IPS DF 6.9 (cell line): ENCODE data around the gene LRRC56.

Source experiments
- DNase-seq: peaks from one replicate; pipeline ENCODE4 v3.0.0-alpha.2; 2013; ENCODE audit warnings: low read depth, low spot score
- H3K27ac ChIP-seq: one replicate; pipeline ENCODE4 v1.5.1; 2013; ENCODE audit warnings: low read length, control low read depth
- H3K27me3 ChIP-seq: 2 replicates; pipeline ENCODE4 v1.6.1; 2013; ENCODE audit warnings: mild to moderate bottlenecking, low read length; ENCODE audit not compliant: control insufficient read depth, insufficient read depth
- H3K36me3 ChIP-seq: 2 replicates; pipeline ENCODE4 v1.6.1; 2013; ENCODE audit warnings: low read length; ENCODE audit not compliant: control insufficient read depth, insufficient read depth
- H3K4me1 ChIP-seq: 2 replicates; pipeline ENCODE4 v1.6.1; 2013; ENCODE audit warnings: low read length; ENCODE audit not compliant: control insufficient read depth, insufficient read depth
- H3K4me3 ChIP-seq: 2 replicates; pipeline ENCODE4 v1.5.1; 2013; ENCODE audit warnings: mild to moderate bottlenecking, low read length
- H3K9me3 ChIP-seq: 2 replicates; pipeline ENCODE4 v1.6.1; 2013; ENCODE audit warnings: low read length, inconsistent platforms; ENCODE audit not compliant: control insufficient read depth, insufficient read depth
- WGBS: extraction: QIAGEN DNeasy Blood & Tissue Kit; methylation state at CpG from one replicate; pipeline ENCODE4 v1.1.7; 2013; ENCODE audit warnings: mixed read lengths, missing lambda C conversion rate; ENCODE audit not compliant: insufficient read length, insufficient coverage; 5-methylcytosine and 5-hydroxymethylcytosine counted together

Gene LRRC56

GRCh38 chr11:560305-561147, 23.2 kb downstream of the LRRC56 start, which contains the start of the genes LMNTD2 and RASSF7:
Gene LMNTD2, minus strand, starts transcription at chr11:560738. Its CDS starts 22 bp downstream, at chr11:560716.
Gene RASSF7, plus strand, starts transcription at chr11:560970. Its CDS starts 799 bp downstream, at chr11:561769.
- Histone ChIP-seq H3K27me3 (peaks cover 13% of the 10 kb centered on the region; the same call in 1 of the 2 replicates), H3K27ac (no peak within 1 kb of the TSS), H3K9me3 (no peaks in the 10 kb centered on the region), H3K4me3 (peak within 1 kb of the TSS; percentile 99), H3K36me3 (0 out of 2 replicates have a peak, but pooled peaks cover 3% of the 10 kb centered on the region), H3K4me1 (peaks cover 13% of the 10 kb centered on the region; the same call in 1 of the 2 replicates)
- WGBS: no CpG with 5 or more reads among the region's 95 CpGs
- DNase-seq: no peak

DNA sequence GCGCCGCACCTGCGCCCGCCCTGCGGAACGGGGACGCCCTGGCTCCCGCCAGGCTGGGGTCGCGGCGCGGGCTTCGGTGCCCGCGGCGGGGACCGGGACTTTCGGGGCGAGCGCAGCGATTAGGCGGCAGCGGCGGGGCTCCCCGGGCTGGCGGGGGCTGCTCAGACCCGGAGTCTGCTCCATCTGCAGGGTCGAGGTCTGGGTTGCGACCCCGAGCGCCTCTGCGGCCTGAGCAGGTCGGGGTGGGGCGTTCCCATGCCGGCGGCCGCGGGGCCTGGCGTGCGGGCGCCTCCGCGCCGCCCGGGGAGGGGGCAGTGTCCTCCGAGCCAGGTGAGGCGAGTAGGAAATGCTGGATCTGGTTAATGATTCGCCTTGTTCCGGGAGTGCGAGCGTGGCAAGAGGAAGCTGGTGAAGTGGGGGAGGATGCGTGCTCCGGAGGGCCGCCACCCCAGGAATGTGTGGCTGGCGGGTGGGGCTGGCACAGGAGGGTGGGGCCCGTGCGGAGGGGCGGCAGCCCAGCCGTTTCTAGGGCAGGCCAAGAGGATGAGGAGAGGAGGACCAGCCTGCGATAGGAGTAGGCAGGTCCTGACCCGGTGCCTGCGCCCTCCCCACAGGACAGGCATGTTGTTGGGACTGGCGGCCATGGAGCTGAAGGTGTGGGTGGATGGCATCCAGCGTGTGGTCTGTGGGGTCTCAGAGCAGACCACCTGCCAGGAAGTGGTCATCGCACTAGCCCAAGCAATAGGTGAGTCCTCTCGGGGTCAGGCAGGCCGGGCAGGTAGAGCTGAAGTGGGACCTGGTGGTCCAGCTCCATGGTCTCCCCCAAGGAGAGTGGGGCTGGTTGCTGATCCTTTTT, 24.0 kb downstream of the LRRC56 start:
- H3K27ac ChIP-seq: no peak overlapping the region
- peak overlapping the region; percentile 99 for H3K4me3 ChIP-seq
- H3K9me3 ChIP-seq: no peaks in the 10 kb centered on the region
- WGBS: no CpG with 5 or more reads among the region's 67 CpGs
- H3K36me3 ChIP-seq: 0 out of 2 replicates have a peak, but pooled peaks cover 3% of the 10 kb centered on the region
- DNase-seq: no peak
- H3K4me1 ChIP-seq: peaks cover 14% of the 10 kb centered on the region
- H3K27me3 ChIP-seq: peaks cover 10% of the 10 kb centered on the region; the same call in 1 of the 2 replicates

- WGBS: no CpG with 5 or more reads among the region's 29 CpGs
- Histone ChIP-seq H3K4me3 (no peak overlapping the region; the same call in 1 of the 2 replicates), H3K36me3 (0 out of 2 replicates have a peak, but pooled peaks cover 3% of the 10 kb centered on the region), H3K27ac (no peak overlapping the region), H3K9me3 (no peaks in the 10 kb centered on the region), H3K27me3 (peaks cover 3% of the 10 kb centered on the region; the same call in 1 of the 2 replicates), H3K4me1 (peaks cover 14% of the 10 kb centered on the region)
- no peak for DNase-seq
These were observed 24.8 kb downstream of the LRRC56 start for GRCh38 chr11:562046-562645.

DNA sequence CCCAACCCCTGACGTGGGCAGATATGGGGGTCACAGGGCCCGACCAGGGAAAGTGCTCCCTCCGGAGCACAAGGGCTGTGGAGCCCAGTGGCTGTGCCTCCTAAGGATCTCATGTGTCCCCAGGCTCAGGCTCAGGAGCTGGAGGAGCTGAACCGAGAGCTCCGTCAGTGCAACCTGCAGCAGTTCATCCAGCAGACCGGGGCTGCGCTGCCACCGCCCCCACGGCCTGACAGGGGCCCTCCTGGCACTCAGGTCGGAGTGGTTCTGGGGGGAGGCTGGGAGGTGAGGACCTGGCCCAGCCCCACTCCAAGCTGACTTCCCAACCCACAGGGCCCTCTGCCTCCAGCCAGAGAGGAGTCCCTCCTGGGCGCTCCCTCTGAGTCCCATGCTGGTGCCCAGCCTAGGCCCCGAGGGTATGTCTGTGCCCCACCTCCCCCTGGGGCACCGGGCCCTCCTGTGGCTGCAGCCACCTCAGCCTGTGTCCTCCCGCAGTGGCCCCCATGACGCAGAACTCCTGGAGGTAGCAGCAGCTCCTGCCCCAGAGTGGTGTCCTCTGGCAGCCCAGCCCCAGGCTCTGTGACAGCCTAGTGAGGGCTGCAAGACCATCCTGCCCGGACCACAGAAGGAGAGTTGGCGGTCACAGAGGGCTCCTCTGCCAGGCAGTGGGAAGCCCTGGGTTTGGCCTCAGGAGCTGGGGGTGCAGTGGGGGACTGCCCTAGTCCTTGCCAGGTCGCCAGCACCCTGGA, 25.9 kb downstream of the LRRC56 start:
- H3K4me1 ChIP-seq: peaks cover 16% of the 10 kb centered on the region
- H3K4me3 ChIP-seq: no peak overlapping the region
- no peaks in the 10 kb centered on the region for H3K9me3 ChIP-seq
- WGBS: no CpG with 5 or more reads among the region's 18 CpGs
- H3K36me3 ChIP-seq: 0 out of 2 replicates have a peak, but pooled peaks cover 3% of the 10 kb centered on the region
- no peak for DNase-seq
- no peaks in the 10 kb centered on the region for H3K27me3 ChIP-seq
- no peak overlapping the region for H3K27ac ChIP-seq

DNA sequence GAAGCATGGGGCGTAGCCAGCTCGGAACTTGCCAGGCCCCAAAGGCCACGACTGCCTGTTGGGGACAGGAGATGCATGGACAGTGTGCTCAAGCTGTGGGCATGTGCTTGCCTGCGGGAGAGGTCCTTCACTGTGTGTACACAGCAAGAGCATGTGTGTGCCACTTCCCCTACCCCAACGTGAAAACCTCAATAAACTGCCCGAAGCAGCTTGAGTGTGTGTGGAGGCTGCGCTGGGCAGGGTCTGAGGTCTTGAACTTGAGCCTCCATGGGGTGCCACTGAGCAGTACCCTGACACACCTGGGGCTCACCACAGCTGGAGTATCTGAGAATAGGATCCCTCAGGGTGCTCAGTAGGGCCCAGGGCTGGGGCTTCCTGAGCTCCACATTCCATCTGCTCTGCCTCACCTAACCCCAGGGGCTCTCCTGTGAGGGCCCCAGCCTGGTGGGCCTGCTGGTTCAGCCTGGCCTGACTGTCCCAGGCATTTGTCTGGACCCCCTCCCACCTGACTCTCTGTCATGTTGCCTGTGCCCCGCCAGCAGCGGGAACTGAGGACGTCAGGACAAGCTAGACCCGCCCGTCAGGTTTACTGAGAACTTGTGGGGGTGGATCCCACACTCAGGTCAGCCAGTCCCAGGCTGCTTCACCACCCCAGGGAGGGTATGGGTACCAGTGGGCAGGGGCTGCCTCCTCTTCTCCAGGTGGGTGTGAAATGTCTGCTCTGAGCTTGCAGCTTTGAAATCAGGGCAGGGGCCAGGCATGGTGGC, 26.7 kb downstream of the LRRC56 start:
- Histone ChIP-seq H3K36me3 (0 out of 2 replicates have a peak, but pooled peaks cover 3% of the 10 kb centered on the region), H3K27me3 (no peaks in the 10 kb centered on the region), H3K4me3 (no peak overlapping the region), H3K27ac (no peak overlapping the region), H3K4me1 (peaks cover 16% of the 10 kb centered on the region), H3K9me3 (no peaks in the 10 kb centered on the region)
- WGBS: no CpG with 5 or more reads among the region's 12 CpGs
- DNase-seq: no peak

GRCh38 chr11:565921-566509, 28.7 kb downstream of the LRRC56 start:
- H3K4me1 ChIP-seq: peaks cover 11% of the 10 kb centered on the region

GRCh38 chr11:567011-567628, 29.8 kb downstream of the LRRC56 start:
- Histone ChIP-seq H3K4me1 (peaks cover 13% of the 10 kb centered on the region), H3K4me3 (peak overlapping the region; percentile 74; the same call in 1 of the 2 replicates), H3K27me3 (no peaks in the 10 kb centered on the region), H3K27ac (no peak overlapping the region), H3K9me3 (no peaks in the 10 kb centered on the region), H3K36me3 (0 out of 2 replicates have a peak, but pooled peaks cover 3% of the 10 kb centered on the region)
- no CpG with 5 or more reads among the region's 18 CpGs for WGBS
- DNase-seq: no peak

More at GRCh38 chr11:565921-566509, 28.7 kb downstream of the LRRC56 start:
- no peaks in the 10 kb centered on the region for H3K27me3 ChIP-seq
- no peak for DNase-seq
- no CpG with 5 or more reads among the region's 12 CpGs for WGBS
- H3K9me3 ChIP-seq: no peaks in the 10 kb centered on the region
- H3K36me3 ChIP-seq: 0 out of 2 replicates have a peak, but pooled peaks cover 3% of the 10 kb centered on the region
- no peak overlapping the region for H3K4me3 ChIP-seq
- no peak overlapping the region for H3K27ac ChIP-seq

GRCh38 chr11:567629-568292, 30.4 kb downstream of the LRRC56 start:
- Histone ChIP-seq H3K4me1 (peaks cover 13% of the 10 kb centered on the region), H3K27me3 (no peaks in the 10 kb centered on the region), H3K36me3 (0 out of 2 replicates have a peak, but pooled peaks cover 3% of the 10 kb centered on the region), H3K9me3 (no peaks in the 10 kb centered on the region), H3K4me3 (peak overlapping the region; percentile 74; the same call in 1 of the 2 replicates), H3K27ac (no peak overlapping the region)
- DNase-seq: no peak
- no CpG with 5 or more reads among the region's 41 CpGs for WGBS
